Measurements from ENCODE around the gene FLRT1.

GRCh38 chr11:64011371-64011770, 24.4 kb upstream of the FLRT1 start:
- TF ChIP-seq ZNF24 (IDR thresholded peaks at IDR 0.05) = no peak
- no peak for TF ChIP-seq STAT6 (CRISPR knock-in tag; IDR thresholded peaks at IDR 0.05; ENCODE audit: borderline replicate concordance)
- TF ChIP-seq ERF (CRISPR knock-in tag; IDR thresholded peaks at IDR 0.05) = no peak
- TF ChIP-seq ZSCAN21 (CRISPR knock-in tag; IDR thresholded peaks at IDR 0.05; ENCODE audit: borderline replicate concordance) = no peak
- no peak for TF ChIP-seq SIX1 (CRISPR knock-in tag; IDR thresholded peaks at IDR 0.05; ENCODE audit: borderline replicate concordance)
- TF ChIP-seq ZSCAN5A (CRISPR knock-in tag; IDR thresholded peaks at IDR 0.05; ENCODE audit: borderline replicate concordance) = no peak
- TF ChIP-seq, protein P1, sequence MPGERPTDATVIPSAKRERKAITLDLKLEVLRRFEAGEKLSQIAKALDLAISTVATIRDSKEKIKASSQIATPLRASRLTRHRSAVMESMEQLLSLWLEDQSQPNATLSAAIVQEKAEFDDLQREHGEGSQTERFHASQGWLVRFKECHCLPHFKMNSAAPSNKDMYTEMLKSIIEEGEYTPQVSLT (CRISPR knock-in tag; IDR thresholded peaks at IDR 0.05; ENCODE audit: borderline replicate concordance, low read depth) = no peak
- no peak for TF ChIP-seq SP1 (IDR thresholded peaks at IDR 0.05)
- TF ChIP-seq SP1 (CRISPR knock-in tag; IDR thresholded peaks at IDR 0.05) = no peak
- no peak for TF ChIP-seq ZMYM4 (CRISPR knock-in tag; IDR thresholded peaks at IDR 0.05)
- TF ChIP-seq NR2F2 (IDR thresholded peaks at IDR 0.05; ENCODE audit: borderline replicate concordance, low read depth) = no peak
